Urinary bladder (tissue), 4 donors: ENCODE data around the gene RAPSN. TPM values are rescaled to one million over a fixed set of nuclear protein-coding genes. Genes with fewer than 3 reads are reported as not detected.

Experiments used
- DNase-seq: peaks from one replicate; pipeline ENCODE4 v3.0.0-alpha.2; 2015; ENCODE audit errors: extremely low spot score
- H3K27ac ChIP-seq: one replicate; pipeline ENCODE4 v1.5.1; 2013; ENCODE audit warnings: low read depth, mild to moderate bottlenecking, moderate library complexity
- H3K36me3 ChIP-seq: one replicate; pipeline ENCODE4 v1.6.1; 2013; ENCODE audit warnings: mild to moderate bottlenecking, moderate library complexity; ENCODE audit not compliant: insufficient read depth
- H3K4me1 ChIP-seq: one replicate; pipeline ENCODE4 v1.6.1; 2013; ENCODE audit warnings: mild to moderate bottlenecking, moderate library complexity; ENCODE audit not compliant: insufficient read depth
- H3K4me3 ChIP-seq: one replicate; pipeline ENCODE4 v1.5.1; 2013; ENCODE audit warnings: low read depth, low read length
- WGBS: extraction: QIAGEN DNeasy Blood & Tissue Kit; methylation state at CpG from one replicate; pipeline ENCODE4 v1.1.7; 2013; 5-methylcytosine and 5-hydroxymethylcytosine counted together
- polyA plus RNA-seq: library from polyadenylated mRNA; stranded (reverse); fragments of 200-250 nt; gene quantifications from one replicate; pipeline ENCODE4 v1.2.3, GENCODE V29; 2013
- small RNA-seq: library from RNA; depleted of rRNA; stranded (forward); fragments of <200 nt; gene quantifications from one replicate; pipeline ENCODE3, GENCODE V24; 2014
- total RNA-seq: library from RNA; depleted of rRNA; stranded (reverse); fragments of >200 nt; gene quantifications from one replicate; pipeline ENCODE4 v1.2.3, GENCODE V29; 2014
- donor health status: healthy with polysubstance abuse.
- donor health status: healthy.

RAPSN gene
- total and polyA plus RNA-seq, 2 donors = 0.05 to 3.0 TPM

- 97% methylated on average over 6 of the region's 6 CpGs for WGBS
- H3K4me3 ChIP-seq = no peak overlapping the region
- no peak overlapping the region for H3K27ac ChIP-seq
- DNase-seq = no peak
- H3K4me1 ChIP-seq = no peaks in the 10 kb centered on the region
- H3K36me3 ChIP-seq = no peaks in the 10 kb centered on the region
Observed at GRCh38 chr11:47390422-47390760, 58.5 kb downstream of the RAPSN start.

GRCh38 chr11:47389577-47390421 lies 59.1 kb downstream of the RAPSN start:
- Histone ChIP-seq H3K4me1 (no peaks in the 10 kb centered on the region), H3K4me3 (no peak overlapping the region), H3K27ac (no peak overlapping the region), H3K36me3 (no peaks in the 10 kb centered on the region)
- no peak for DNase-seq
- WGBS = 86% methylated on average over 17 of the region's 17 CpGs

GRCh38 chr11:47388697-47389576 lies 60.0 kb downstream of the RAPSN start:
- DNase-seq = no peak
- H3K4me3 ChIP-seq = no peak overlapping the region

GRCh38 chr11:47387944-47388696 lies 60.8 kb downstream of the RAPSN start:
- WGBS = 78% methylated on average over 13 of the region's 13 CpGs
- Histone ChIP-seq H3K4me1 (no peaks in the 10 kb centered on the region), H3K27ac (no peak overlapping the region), H3K4me3 (no peak overlapping the region), H3K36me3 (no peaks in the 10 kb centered on the region)
- DNase-seq = no peak

More at GRCh38 chr11:47388697-47389576, 60.0 kb downstream of the RAPSN start:
- Histone ChIP-seq H3K4me1 (no peaks in the 10 kb centered on the region), H3K36me3 (no peaks in the 10 kb centered on the region), H3K27ac (no peak overlapping the region)
- WGBS = 89% methylated on average over 28 of the region's 28 CpGs

Small RNA genes lying within 50 kb of the gene (small RNA-seq; reads per million reads assigned to genes)
- not detected for gene MIR4487

Other genes with a start within 250 kb of the RAPSN start
- gene DDB2, start 234.2 kb downstream of the RAPSN start, total RNA-seq = 11.9 TPM
- 23.8 TPM for gene DDB2, start 234.2 kb downstream of the RAPSN start, polyA plus RNA-seq
- gene ACP2, start 200.3 kb downstream of the RAPSN start, total RNA-seq = 24.5 TPM
- 28.6 TPM for gene ACP2, start 200.3 kb downstream of the RAPSN start, polyA plus RNA-seq
- 16.8 TPM for gene NR1H3, start 191.1 kb downstream of the RAPSN start, total RNA-seq
- 43.3 TPM for gene NR1H3, start 191.1 kb downstream of the RAPSN start, polyA plus RNA-seq
- gene MADD, start 179.0 kb downstream of the RAPSN start, total RNA-seq = 28.9 TPM
- gene MADD, start 179.0 kb downstream of the RAPSN start, polyA plus RNA-seq = 32.9 TPM
- gene MYBPC3, start 96.4 kb downstream of the RAPSN start, total RNA-seq = not detected
- 0.03 TPM for gene MYBPC3, start 96.4 kb downstream of the RAPSN start, polyA plus RNA-seq
- 5.2 TPM for gene SPI1, start 70.6 kb downstream of the RAPSN start, total RNA-seq
- 21.0 TPM for gene SPI1, start 70.6 kb downstream of the RAPSN start, polyA plus RNA-seq
- gene SLC39A13, start 40.5 kb downstream of the RAPSN start, total RNA-seq = 30.3 TPM
- gene SLC39A13, start 40.5 kb downstream of the RAPSN start, polyA plus RNA-seq = 73.9 TPM
- 60.1 TPM for gene PSMC3, start 22.7 kb downstream of the RAPSN start, total RNA-seq
- 177 TPM for gene PSMC3, start 22.7 kb downstream of the RAPSN start, polyA plus RNA-seq
- 125 TPM for gene CELF1, start 104.0 kb upstream of the RAPSN start, total RNA-seq
- gene CELF1, start 104.0 kb upstream of the RAPSN start, polyA plus RNA-seq = 35.2 TPM
- gene PTPMT1, start 116.5 kb upstream of the RAPSN start, total RNA-seq = 25.1 TPM
- gene PTPMT1, start 116.5 kb upstream of the RAPSN start, polyA plus RNA-seq = 58.8 TPM
- gene KBTBD4, start 129.8 kb upstream of the RAPSN start, total RNA-seq = 15.4 TPM
- 24.1 TPM for gene KBTBD4, start 129.8 kb upstream of the RAPSN start, polyA plus RNA-seq
- gene NDUFS3, start 129.9 kb upstream of the RAPSN start, total RNA-seq = 40.0 TPM
- 107 TPM for gene NDUFS3, start 129.9 kb upstream of the RAPSN start, polyA plus RNA-seq
- gene FAM180B, start 137.5 kb upstream of the RAPSN start, total RNA-seq = 0.32 TPM
- gene FAM180B, start 137.5 kb upstream of the RAPSN start, polyA plus RNA-seq = 0.10 TPM
- gene C1QTNF4, start 145.3 kb upstream of the RAPSN start, total RNA-seq = 3.5 TPM
- 7.1 TPM for gene C1QTNF4, start 145.3 kb upstream of the RAPSN start, polyA plus RNA-seq
- gene MTCH2, start 193.4 kb upstream of the RAPSN start, total RNA-seq = 47.6 TPM
- 49.5 TPM for gene MTCH2, start 193.4 kb upstream of the RAPSN start, polyA plus RNA-seq